ENCODE results near the gene SLC26A8. TPM values are rescaled to one million over a fixed set of nuclear protein-coding genes. Genes with fewer than 3 reads are reported as not detected.

Gene SLC26A8
- total and polyA plus RNA-seq, 2 experiments from 2014 or later, result 0.89 to 2.9 TPM

- Histone ChIP-seq H3K27ac (ENCODE audit: low read depth) (no peak overlapping the region), H3K4me1 (ENCODE audit: insufficient read depth) (peaks cover 3% of the 10 kb centered on the region), H3K4me2 (no peak overlapping the region), H3K36me3 (ENCODE audit: insufficient read depth) (peaks cover 5% of the 10 kb centered on the region; the same call in 1 of the 2 replicates), H3K27me3 (ENCODE audit: insufficient read depth) (no peaks in the 10 kb centered on the region), H2AFZ (no peak overlapping the region), H3F3A (replicated peaks; ENCODE audit: low read depth) (no peaks in the 10 kb centered on the region), H3K4me3 (no peak overlapping the region), H4K20me1 (replicated peaks; ENCODE audit: insufficient read depth) (peaks cover 65% of the 10 kb centered on the region), H3K9me2 (ENCODE audit: insufficient read depth) (no peaks in the 10 kb centered on the region), H3K79me2 (replicated peaks; ENCODE audit: insufficient read depth) (peaks cover 100% of the 10 kb centered on the region)
- Mint-ChIP-seq H3K4me3 (no peak overlapping the region), H3K9me3 (no peaks in the 10 kb centered on the region), H3K27me3 (ENCODE audit: insufficient read depth, low read depth, poor library complexity) (peaks cover 1% of the 10 kb centered on the region), H3K27ac (no peak overlapping the region), H3K36me3 (ENCODE audit: low read depth) (peaks cover 22% of the 10 kb centered on the region), H3K4me1 (peaks cover 9% of the 10 kb centered on the region)
- no peak for TF ChIP-seq REST (IDR thresholded peaks at IDR 0.05; ENCODE audit: unreplicated experiment)
- TF ChIP-seq ZNF462 (CRISPR knock-in tag; IDR thresholded peaks at IDR 0.05), result no peak
- TF ChIP-seq ZNF331 (CRISPR knock-in tag; IDR thresholded peaks at IDR 0.05; ENCODE audit: low read depth), result no peak
- TF ChIP-seq POLR2AphosphoS5 (IDR thresholded peaks at IDR 0.05; ENCODE audit: low read depth), result no peak
- no peak for TF ChIP-seq CTCF (conservative IDR thresholded peaks at IDR 0.05; ENCODE audit: low read depth in 2 of 2)
- no peak for TF ChIP-seq CREB1 (CRISPR knock-in tag; IDR thresholded peaks at IDR 0.05; ENCODE audit: low read depth)
- TF ChIP-seq ETS1 (IDR thresholded peaks at IDR 0.05), result no peak
- TF ChIP-seq STAT1 (IDR thresholded peaks at IDR 0.05; ENCODE audit: unreplicated experiment), result no peak
- no peak for TF ChIP-seq EZH2phosphoT487 (IDR thresholded peaks at IDR 0.05; ENCODE audit: unreplicated experiment)
- TF ChIP-seq NANOG (IDR thresholded peaks at IDR 0.05; ENCODE audit: borderline replicate concordance), result no peak
- TF ChIP-seq ZNF114 (CRISPR knock-in tag; IDR thresholded peaks at IDR 0.05), result no peak
- no peak for TF ChIP-seq JUNB (IDR thresholded peaks at IDR 0.05; ENCODE audit: unreplicated experiment)
- no peak for TF ChIP-seq EZH2 (IDR thresholded peaks at IDR 0.05; ENCODE audit: low read depth, unreplicated experiment)
- ATAC-seq, result no peak
- DNase-seq (ENCODE audit: low spot score), result no peak
Observed at GRCh38 chr6:35900448-35900847, 124.0 kb downstream of the SLC26A8 start.

Data from GM23338 (cell line).